ENCODE measurements around the gene PRMT7. TPM values are rescaled to one million over a fixed set of nuclear protein-coding genes. Genes with fewer than 3 reads are reported as not detected.
A peak's percentile ranks its signal among the peaks of the same experiment; 100 is the strongest.

Gene PRMT7
- total RNA-seq, 6 donors from 2014 or later = 26.9 to 166 (median 38.8) TPM

DNA sequence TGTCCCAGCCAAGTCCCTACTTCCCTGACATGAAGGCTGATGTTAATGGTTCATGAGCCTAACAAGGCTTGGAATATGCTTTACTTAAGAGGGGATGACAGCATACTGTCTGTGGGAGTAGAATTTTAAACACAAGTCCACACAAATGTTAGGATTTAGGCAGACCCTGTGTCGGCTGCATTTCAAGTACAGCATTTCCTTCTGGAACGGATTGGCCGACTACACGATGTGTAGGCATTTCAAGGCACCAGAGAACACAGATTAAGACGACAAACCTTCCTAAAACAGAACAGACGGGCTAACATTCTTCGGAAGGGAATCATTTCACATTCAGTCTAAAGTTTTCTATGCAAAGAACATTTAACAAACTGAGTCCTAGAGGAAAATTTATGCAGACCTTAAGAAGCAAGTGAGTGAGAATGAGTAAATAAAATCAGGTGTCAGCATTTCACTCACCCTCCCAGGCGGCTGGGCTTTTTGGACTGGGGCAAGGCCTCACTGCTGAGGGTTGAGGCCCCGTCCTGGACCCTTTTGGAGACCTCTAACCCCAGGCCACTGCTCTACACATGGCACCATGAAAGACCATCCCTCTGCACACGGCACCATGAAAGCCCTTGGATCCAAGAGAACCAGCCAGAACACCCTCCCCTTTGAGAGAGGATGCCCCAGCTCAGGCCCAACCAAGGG is 70.0 kb downstream of the PRMT7 start:
- H3K27ac ChIP-seq = no peak overlapping the region
- no peak for TF ChIP-seq EP300 (IDR thresholded peaks at IDR 0.05)
- TF ChIP-seq POLR2AphosphoS5 (IDR thresholded peaks at IDR 0.05) = no peak
- TF ChIP-seq, protein P1, sequence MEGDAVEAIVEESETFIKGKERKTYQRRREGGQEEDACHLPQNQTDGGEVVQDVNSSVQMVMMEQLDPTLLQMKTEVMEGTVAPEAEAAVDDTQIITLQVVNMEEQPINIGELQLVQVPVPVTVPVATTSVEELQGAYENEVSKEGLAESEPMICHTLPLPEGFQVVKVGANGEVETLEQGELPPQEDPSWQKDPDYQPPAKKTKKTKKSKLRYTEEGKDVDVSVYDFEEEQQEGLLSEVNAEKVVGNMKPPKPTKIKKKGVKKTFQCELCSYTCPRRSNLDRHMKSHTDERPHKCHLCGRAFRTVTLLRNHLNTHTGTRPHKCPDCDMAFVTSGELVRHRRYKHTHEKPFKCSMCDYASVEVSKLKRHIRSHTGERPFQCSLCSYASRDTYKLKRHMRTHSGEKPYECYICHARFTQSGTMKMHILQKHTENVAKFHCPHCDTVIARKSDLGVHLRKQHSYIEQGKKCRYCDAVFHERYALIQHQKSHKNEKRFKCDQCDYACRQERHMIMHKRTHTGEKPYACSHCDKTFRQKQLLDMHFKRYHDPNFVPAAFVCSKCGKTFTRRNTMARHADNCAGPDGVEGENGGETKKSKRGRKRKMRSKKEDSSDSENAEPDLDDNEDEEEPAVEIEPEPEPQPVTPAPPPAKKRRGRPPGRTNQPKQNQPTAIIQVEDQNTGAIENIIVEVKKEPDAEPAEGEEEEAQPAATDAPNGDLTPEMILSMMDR (IDR thresholded peaks at IDR 0.05) = no peak
- no peak for TF ChIP-seq POLR2A (IDR thresholded peaks at IDR 0.05)
- H3K4me1 ChIP-seq = no peaks in the 10 kb centered on the region
- WGBS, 2 donors = 90 to 95% methylated on average over 10 of the region's 10 CpGs
- no peak overlapping the region for H3K4me3 ChIP-seq
- H3K27me3 ChIP-seq = no peaks in the 10 kb centered on the region
- DNase-seq = no peak
- no peaks in the 10 kb centered on the region for H3K9me3 ChIP-seq
- no peaks in the 10 kb centered on the region for H3K36me3 ChIP-seq
- ATAC-seq (ENCODE audit: low FRiP score in 2 of 2) = no peak

GRCh38 chr16:68381363-68381724 is 70.5 kb downstream of the PRMT7 start:
- TF ChIP-seq, protein P1 (IDR thresholded peaks at IDR 0.05) = no peak
- TF ChIP-seq POLR2AphosphoS5 (IDR thresholded peaks at IDR 0.05) (no peak), POLR2A (IDR thresholded peaks at IDR 0.05) (no peak), EP300 (IDR thresholded peaks at IDR 0.05) (no peak)
- no peak for DNase-seq
- 80 to 87% methylated on average over 5 to 7 of the region's 7 CpGs for WGBS, 2 donors
- H3K9me3 ChIP-seq = no peaks in the 10 kb centered on the region
- no peak overlapping the region for H3K27ac ChIP-seq
- no peaks in the 10 kb centered on the region for H3K4me1 ChIP-seq
- no peaks in the 10 kb centered on the region for H3K27me3 ChIP-seq
- ATAC-seq (ENCODE audit: low FRiP score in 2 of 2) = no peak
- H3K36me3 ChIP-seq = no peaks in the 10 kb centered on the region
- H3K4me3 ChIP-seq = no peak overlapping the region

GRCh38 chr16:68382296-68382718 is 71.5 kb downstream of the PRMT7 start:
- no peaks in the 10 kb centered on the region for H3K27me3 ChIP-seq
- WGBS, 2 donors = 79 to 84% methylated on average over 5 of the region's 5 CpGs
- no peak for TF ChIP-seq POLR2AphosphoS5 (IDR thresholded peaks at IDR 0.05)
- TF ChIP-seq, protein P1 (IDR thresholded peaks at IDR 0.05) = peak in 5 of 6 experiments; percentile 14 to 31 (median 23)
- peaks cover 0 to 6% (median 3%) of the 10 kb centered on the region in 4 donors for H3K4me1 ChIP-seq
- H3K9me3 ChIP-seq = no peaks in the 10 kb centered on the region
- ATAC-seq (ENCODE audit: low FRiP score in 2 of 2) (peak in 1 of 2 donors; percentile 43), DNase-seq (peak in 1 of 2 donors; percentile 49)
- H3K36me3 ChIP-seq = no peaks in the 10 kb centered on the region
- no peak overlapping the region for H3K4me3 ChIP-seq
- H3K27ac ChIP-seq = no peak overlapping the region

DNA sequence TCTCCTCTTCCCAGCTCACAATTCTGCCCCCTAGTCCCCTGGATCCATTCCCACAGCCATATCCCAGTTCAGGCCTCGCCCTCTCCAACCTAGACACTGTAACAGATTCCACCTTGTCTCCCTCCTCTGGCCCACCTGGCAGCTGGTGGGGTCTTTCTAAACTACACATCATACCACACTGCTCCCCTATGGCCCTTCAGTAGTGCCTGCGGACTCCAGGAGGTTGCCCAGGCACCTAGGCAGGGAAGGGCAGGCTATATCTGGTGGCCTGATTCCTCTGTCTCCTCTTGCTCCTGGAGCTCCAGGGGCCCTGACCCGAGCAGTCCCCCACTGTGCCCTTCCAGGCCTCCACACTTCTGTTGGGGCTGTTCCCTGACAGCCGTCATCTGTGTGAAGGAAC is 73.0 kb downstream of the PRMT7 start:
- no peak overlapping the region for H3K27ac ChIP-seq
- H3K9me3 ChIP-seq = no peaks in the 10 kb centered on the region
- TF ChIP-seq POLR2A (IDR thresholded peaks at IDR 0.05) (no peak), EP300 (IDR thresholded peaks at IDR 0.05) (no peak), POLR2AphosphoS5 (IDR thresholded peaks at IDR 0.05) (no peak)
- TF ChIP-seq, protein P1 (IDR thresholded peaks at IDR 0.05) = no peak
- no peak overlapping the region for H3K4me3 ChIP-seq
- H3K4me1 ChIP-seq = peaks cover 0 to 6% (median 3%) of the 10 kb centered on the region in 4 donors
- WGBS, 2 donors = 84 to 100% methylated on average over 2 to 4 of the region's 4 CpGs
- DNase-seq = peak in 1 of 2 donors; percentile 5
- ATAC-seq (ENCODE audit: low FRiP score in 2 of 2) = no peak
- H3K36me3 ChIP-seq = no peaks in the 10 kb centered on the region
- H3K27me3 ChIP-seq = no peaks in the 10 kb centered on the region

Measured in upper lobe of left lung (tissue), 6 donors.